Activated T-helper 2 cell treated with anti-CD3 and anti-CD28 coated beads, Interferon-gamma antibody, Interleukin-2, Interleukin-4, amounts not matched to agents 10 μg/mL and 5 μg/mL and 100 μg/mL, durations not matched to agents 14 hours and 24 hours and 36 hours (primary cell): ENCODE measurements around the gene OR4E1. TPM values are rescaled to one million over a fixed set of nuclear protein-coding genes. Genes with fewer than 3 reads are reported as not detected.
"Not testable (repeated sequence)": the region's sequence is repeated elsewhere in the genome, so short reads cannot be mapped to it uniquely, and the experiment has no call there.

Experiments used
- DNase-seq: peaks from one replicate; pipeline ENCODE4 v3.0.0; 2021; ENCODE audit warnings: low spot score
- H3K27ac Mint-ChIP-seq: one replicate; pipeline ENCODE4 v1.8.0; 2021; ENCODE audit warnings: mixed read lengths
- H3K27me3 Mint-ChIP-seq: one replicate; pipeline ENCODE4 v1.8.0; 2021; ENCODE audit warnings: low read depth, mixed read lengths
- H3K36me3 Mint-ChIP-seq: one replicate; pipeline ENCODE4 v1.8.0; 2021; ENCODE audit warnings: low read depth, mixed read lengths
- H3K4me1 Mint-ChIP-seq: one replicate; pipeline ENCODE4 v1.8.0; 2021; ENCODE audit warnings: low read depth, mixed read lengths
- H3K4me3 Mint-ChIP-seq: one replicate; pipeline ENCODE4 v1.8.0; 2021; ENCODE audit warnings: low read depth, mild to moderate bottlenecking, moderate library complexity, mixed read lengths
- H3K9me3 Mint-ChIP-seq: one replicate; pipeline ENCODE4 v1.8.0; 2021; ENCODE audit warnings: mixed read lengths
- intact Hi-C: fragments of 100-400 bp; cut with micrococcal nuclease; formaldehyde crosslinking; loops from one replicate; pipeline ENCODE4 v1.15.1; 2023
- total RNA-seq: library from RNA; stranded (reverse); gene quantifications from 2 replicates; pipeline ENCODE4 v1.2.3, GENCODE V29; 2022

OR4E1 gene
- total RNA-seq: 0.07 TPM in 1 of 2 replicates, not detected in the other

GRCh38 chr14:21673718-21674117 is at the start of gene OR4E1:
Gene OR4E1 (minus strand): TSS chr14:21673818. CDS start chr14:21670935, 2,883 bp downstream.
- DNase-seq: no peak
- peaks cover 8% of the 10 kb centered on the region for H3K27me3 Mint-ChIP-seq
- no peak within 1 kb of the TSS for H3K27ac Mint-ChIP-seq
- intact Hi-C loops: no loop called here
- H3K4me1 Mint-ChIP-seq: no peaks in the 10 kb centered on the region
- H3K9me3 Mint-ChIP-seq: peaks cover 5% of the 10 kb centered on the region
- H3K4me3 Mint-ChIP-seq: no peak within 1 kb of the TSS
- no peaks in the 10 kb centered on the region for H3K36me3 Mint-ChIP-seq

GRCh38 chr14:21721504-21721903 is 47.9 kb upstream of the OR4E1 start:
- H3K27ac Mint-ChIP-seq: no peak overlapping the region
- H3K4me3 Mint-ChIP-seq: no peak overlapping the region
- H3K27me3 Mint-ChIP-seq: peaks cover 36% of the 10 kb centered on the region
- no peaks in the 10 kb centered on the region for H3K36me3 Mint-ChIP-seq
- no peaks in the 10 kb centered on the region for H3K4me1 Mint-ChIP-seq
- no peak for DNase-seq
- intact Hi-C loops: no loop called here
- H3K9me3 Mint-ChIP-seq: no peaks in the 10 kb centered on the region

- Mint-ChIP-seq H3K27me3 (peaks cover 31% of the 10 kb centered on the region), H3K4me3 (no peak overlapping the region), H3K36me3 (no peaks in the 10 kb centered on the region), H3K27ac (no peak overlapping the region), H3K9me3 (no peaks in the 10 kb centered on the region), H3K4me1 (no peaks in the 10 kb centered on the region)
- no peak for DNase-seq
- intact Hi-C loops: no loop called here
These were observed 46.2 kb upstream of the OR4E1 start for GRCh38 chr14:21719841-21720240.

GRCh38 chr14:21714318-21714929 is 40.8 kb upstream of the OR4E1 start:
- intact Hi-C loops: no loop called here
- no peaks in the 10 kb centered on the region for H3K9me3 Mint-ChIP-seq
- no peak for DNase-seq
- H3K4me3 Mint-ChIP-seq: peak overlapping the region; percentile 31
- H3K4me1 Mint-ChIP-seq: no peaks in the 10 kb centered on the region
- no peaks in the 10 kb centered on the region for H3K36me3 Mint-ChIP-seq
- H3K27ac Mint-ChIP-seq: no peak overlapping the region
- H3K27me3 Mint-ChIP-seq: peaks cover 28% of the 10 kb centered on the region

GRCh38 chr14:21712036-21712435 is 38.4 kb upstream of the OR4E1 start:
- peak overlapping the region; percentile 56 for H3K4me3 Mint-ChIP-seq
- no peak for DNase-seq
- intact Hi-C loops: no loop called here

GRCh38 chr14:21711360-21711961 is 37.8 kb upstream of the OR4E1 start:
- Mint-ChIP-seq H3K4me3 (no peak overlapping the region), H3K9me3 (peaks cover 3% of the 10 kb centered on the region), H3K36me3 (no peaks in the 10 kb centered on the region), H3K27ac (peak overlapping the region; percentile 9), H3K4me1 (no peaks in the 10 kb centered on the region), H3K27me3 (peaks cover 17% of the 10 kb centered on the region)
- intact Hi-C loops: no loop called here
- no peak for DNase-seq

More at GRCh38 chr14:21712036-21712435, 38.4 kb upstream of the OR4E1 start:
- peaks cover 17% of the 10 kb centered on the region for H3K27me3 Mint-ChIP-seq
- peaks cover 3% of the 10 kb centered on the region for H3K9me3 Mint-ChIP-seq
- peak overlapping the region; percentile 9 for H3K27ac Mint-ChIP-seq
- H3K4me1 Mint-ChIP-seq: no peaks in the 10 kb centered on the region
- H3K36me3 Mint-ChIP-seq: no peaks in the 10 kb centered on the region

- no peak for DNase-seq
- peaks cover 17% of the 10 kb centered on the region for H3K27me3 Mint-ChIP-seq
- H3K9me3 Mint-ChIP-seq: peaks cover 3% of the 10 kb centered on the region
- intact Hi-C loops: no loop called here
- H3K4me1 Mint-ChIP-seq: peaks cover 17% of the 10 kb centered on the region
- no peaks in the 10 kb centered on the region for H3K36me3 Mint-ChIP-seq
- H3K4me3 Mint-ChIP-seq: no peak overlapping the region
- H3K27ac Mint-ChIP-seq: no peak overlapping the region
These were observed 30.7 kb upstream of the OR4E1 start for GRCh38 chr14:21704338-21704737.

GRCh38 chr14:21703357-21704326 is 30.0 kb upstream of the OR4E1 start:
- H3K4me3 Mint-ChIP-seq: no peak overlapping the region
- DNase-seq: no peak
- peaks cover 17% of the 10 kb centered on the region for H3K4me1 Mint-ChIP-seq
- intact Hi-C loops: no loop called here
- peaks cover 17% of the 10 kb centered on the region for H3K27me3 Mint-ChIP-seq
- H3K27ac Mint-ChIP-seq: no peak overlapping the region
- no peaks in the 10 kb centered on the region for H3K9me3 Mint-ChIP-seq
- no peaks in the 10 kb centered on the region for H3K36me3 Mint-ChIP-seq

GRCh38 chr14:21702316-21702715 is 28.7 kb upstream of the OR4E1 start:
- intact Hi-C loops: no loop called here
- peaks cover 17% of the 10 kb centered on the region for H3K27me3 Mint-ChIP-seq
- DNase-seq: no peak
- H3K27ac Mint-ChIP-seq: no peak overlapping the region
- H3K4me3 Mint-ChIP-seq: no peak overlapping the region
- H3K4me1 Mint-ChIP-seq: peaks cover 17% of the 10 kb centered on the region
- no peaks in the 10 kb centered on the region for H3K36me3 Mint-ChIP-seq
- H3K9me3 Mint-ChIP-seq: no peaks in the 10 kb centered on the region

- Mint-ChIP-seq H3K27me3 (peaks cover 7% of the 10 kb centered on the region), H3K36me3 (no peaks in the 10 kb centered on the region), H3K27ac (no peak overlapping the region), H3K9me3 (no peaks in the 10 kb centered on the region), H3K4me1 (peaks cover 10% of the 10 kb centered on the region), H3K4me3 (no peak overlapping the region)
- intact Hi-C loops: no loop called here
- no peak for DNase-seq
These were observed 25.9 kb upstream of the OR4E1 start for GRCh38 chr14:21699551-21699950.

GRCh38 chr14:21698538-21698937 is 24.9 kb upstream of the OR4E1 start:
- H3K4me3 Mint-ChIP-seq, H3K27me3 Mint-ChIP-seq, H3K4me1 Mint-ChIP-seq, H3K36me3 Mint-ChIP-seq, H3K9me3 Mint-ChIP-seq, DNase-seq, intact Hi-C loops, H3K27ac Mint-ChIP-seq: not testable (repeated sequence)

- DNase-seq, H3K36me3 Mint-ChIP-seq, H3K4me1 Mint-ChIP-seq, H3K27ac Mint-ChIP-seq, H3K9me3 Mint-ChIP-seq, H3K4me3 Mint-ChIP-seq, intact Hi-C loops: not testable (repeated sequence)
- peaks cover 11% of the 10 kb centered on the region for H3K27me3 Mint-ChIP-seq
These were observed 24.0 kb upstream of the OR4E1 start for GRCh38 chr14:21697662-21698061.

- intact Hi-C loops: no loop called here
- H3K9me3 Mint-ChIP-seq: no peaks in the 10 kb centered on the region
- no peak overlapping the region for H3K4me3 Mint-ChIP-seq
- no peak for DNase-seq
- H3K36me3 Mint-ChIP-seq: no peaks in the 10 kb centered on the region
- H3K4me1 Mint-ChIP-seq: no peaks in the 10 kb centered on the region
- H3K27ac Mint-ChIP-seq: no peak overlapping the region
- peaks cover 5% of the 10 kb centered on the region for H3K27me3 Mint-ChIP-seq
These were observed 20.8 kb upstream of the OR4E1 start for GRCh38 chr14:21694425-21694824.
